ENCODE data around the gene TDRD12.
"Not testable (repeated sequence)": the region's sequence is repeated elsewhere in the genome, so short reads cannot be mapped to it uniquely, and the experiment has no call there.

Gene TDRD12

GRCh38 chr19:32719611-32720059 lies at the start of gene TDRD12:
TDRD12 (plus strand) TSS chr19:32719767; CDS start chr19:32720073, 306 bp downstream.
- DNase-seq, result no peak

GRCh38 chr19:32671883-32672593 lies 47.5 kb upstream of the TDRD12 start:
- no peak for DNase-seq

- DNase-seq, result no peak
Measured at GRCh38 chr19:32672841-32673240, 46.7 kb upstream of the TDRD12 start.

- no peak for DNase-seq
Measured at GRCh38 chr19:32673573-32673972, 46.0 kb upstream of the TDRD12 start.

- no peak for DNase-seq
Measured at GRCh38 chr19:32674153-32674930, 45.2 kb upstream of the TDRD12 start.

- DNase-seq, result peak; percentile 88
Measured at GRCh38 chr19:32674931-32675719, 44.4 kb upstream of the TDRD12 start, which contains the start of gene ANKRD27. ANKRD27 (minus strand) TSS chr19:32675180; CDS start chr19:32659015, 16,165 bp downstream.

GRCh38 chr19:32675720-32676185 lies 43.8 kb upstream of the TDRD12 start, which contains the start of gene RGS9BP:
RGS9BP (plus strand) TSS chr19:32675848; CDS start chr19:32676264, 416 bp downstream.
- DNase-seq, result no peak

GRCh38 chr19:32676186-32676894 lies 43.2 kb upstream of the TDRD12 start:
- no peak for DNase-seq

GRCh38 chr19:32676895-32677359 lies 42.6 kb upstream of the TDRD12 start:
- DNase-seq, result no peak

- DNase-seq, result no peak
Measured at GRCh38 chr19:32677657-32678056, 41.9 kb upstream of the TDRD12 start.

- DNase-seq, result no peak
Measured at GRCh38 chr19:32680986-32681385, 38.6 kb upstream of the TDRD12 start.

GRCh38 chr19:32682317-32682716 lies 37.2 kb upstream of the TDRD12 start:
- DNase-seq, result no peak

GRCh38 chr19:32686847-32687475 lies 32.6 kb upstream of the TDRD12 start:
- no peak for DNase-seq

GRCh38 chr19:32687681-32688080 lies 31.9 kb upstream of the TDRD12 start:
- no peak for DNase-seq

- DNase-seq, result no peak
Measured at GRCh38 chr19:32688311-32688710, 31.3 kb upstream of the TDRD12 start.

GRCh38 chr19:32691291-32691951 lies 28.1 kb upstream of the TDRD12 start, which contains the start of gene NUDT19:
NUDT19 (plus strand) TSS chr19:32691821; CDS start chr19:32691961, 140 bp downstream.
- DNase-seq, result peak; percentile 14

- DNase-seq, result no peak
Measured at GRCh38 chr19:32691952-32692726, 27.4 kb upstream of the TDRD12 start.

GRCh38 chr19:32692727-32693061 lies 26.9 kb upstream of the TDRD12 start:
- DNase-seq, result no peak

GRCh38 chr19:32693151-32694108 lies 26.1 kb upstream of the TDRD12 start:
- DNase-seq, result not testable (repeated sequence)
